ENCODE results near the gene CD300LF.

Gene CD300LF

GRCh38 chr17:74740173-74740572, 27.4 kb upstream of the CD300LF start:
- H2AFZ ChIP-seq (ENCODE audit: low read depth, low read length, severe bottlenecking) = no peak overlapping the region
- no peaks in the 10 kb centered on the region for H3K27me3 ChIP-seq (ENCODE audit: low read length)
- H4K20me1 ChIP-seq (ENCODE audit: low read depth, low read length) = no peaks in the 10 kb centered on the region
- H3K4me3 ChIP-seq (ENCODE audit: insufficient read depth, low read length, poor library complexity, severe bottlenecking) = no peak overlapping the region
- H3K9me2 ChIP-seq (replicated peaks; ENCODE audit: insufficient read depth, low read length) = no peaks in the 10 kb centered on the region
- no peaks in the 10 kb centered on the region for H3F3A ChIP-seq (ENCODE audit: insufficient read depth)
- no peak overlapping the region for H3K4me2 ChIP-seq (ENCODE audit: low read depth, low read length, poor library complexity, severe bottlenecking)
- H3K9me3 ChIP-seq (ENCODE audit: insufficient read depth, low read length) = no peaks in the 10 kb centered on the region
- H3K36me3 ChIP-seq (ENCODE audit: low read length) = no peaks in the 10 kb centered on the region
- H3K79me2 ChIP-seq (ENCODE audit: insufficient read depth, low read length) = no peaks in the 10 kb centered on the region
- H3K9ac ChIP-seq (ENCODE audit: low read length) = no peak overlapping the region
- no peak overlapping the region for H3K27ac ChIP-seq (ENCODE audit: low read depth, low read length)
- no peak for TF ChIP-seq CTCF (IDR thresholded peaks at IDR 0.05; ENCODE audit: insufficient read depth, low read length, poor library complexity, severe bottlenecking)
- TF ChIP-seq EZH2phosphoT487 (conservative IDR thresholded peaks at IDR 0.05; ENCODE audit: low read length) = no peak

GRCh38 chr17:74739227-74739831, 26.6 kb upstream of the CD300LF start:
- Histone ChIP-seq H2AFZ (ENCODE audit: low read depth, low read length, severe bottlenecking) (no peak overlapping the region), H3K4me3 (ENCODE audit: insufficient read depth, low read length, poor library complexity, severe bottlenecking) (no peak overlapping the region), H3K36me3 (ENCODE audit: low read length) (no peaks in the 10 kb centered on the region), H3F3A (ENCODE audit: insufficient read depth) (no peaks in the 10 kb centered on the region), H3K9me3 (ENCODE audit: insufficient read depth, low read length) (no peaks in the 10 kb centered on the region), H3K27ac (ENCODE audit: low read depth, low read length) (no peak overlapping the region), H3K4me2 (ENCODE audit: low read depth, low read length, poor library complexity, severe bottlenecking) (no peak overlapping the region), H3K79me2 (ENCODE audit: insufficient read depth, low read length) (no peaks in the 10 kb centered on the region), H3K27me3 (ENCODE audit: low read length) (no peaks in the 10 kb centered on the region), H3K9ac (ENCODE audit: low read length) (no peak overlapping the region), H3K9me2 (replicated peaks; ENCODE audit: insufficient read depth, low read length) (no peaks in the 10 kb centered on the region), H4K20me1 (ENCODE audit: low read depth, low read length) (no peaks in the 10 kb centered on the region)
- TF ChIP-seq EZH2phosphoT487 (conservative IDR thresholded peaks at IDR 0.05; ENCODE audit: low read length) = no peak
- no peak for TF ChIP-seq CTCF (IDR thresholded peaks at IDR 0.05; ENCODE audit: insufficient read depth, low read length, poor library complexity, severe bottlenecking)

GRCh38 chr17:74738051-74738996, 25.6 kb upstream of the CD300LF start:
- peak overlapping the region; percentile 8 for H3K4me2 ChIP-seq (ENCODE audit: low read depth, low read length, poor library complexity, severe bottlenecking)
- H3F3A ChIP-seq (ENCODE audit: insufficient read depth) = no peaks in the 10 kb centered on the region
- no peak overlapping the region for H3K27ac ChIP-seq (ENCODE audit: low read depth, low read length)
- no peak overlapping the region for H3K9ac ChIP-seq (ENCODE audit: low read length)
- no peak overlapping the region for H2AFZ ChIP-seq (ENCODE audit: low read depth, low read length, severe bottlenecking)
- no peaks in the 10 kb centered on the region for H3K79me2 ChIP-seq (ENCODE audit: insufficient read depth, low read length)
- TF ChIP-seq CTCF (IDR thresholded peaks at IDR 0.05; ENCODE audit: insufficient read depth, low read length, poor library complexity, severe bottlenecking) (no peak), EZH2phosphoT487 (conservative IDR thresholded peaks at IDR 0.05; ENCODE audit: low read length) (no peak)
- H3K9me2 ChIP-seq (replicated peaks; ENCODE audit: insufficient read depth, low read length) = no peaks in the 10 kb centered on the region
- H3K27me3 ChIP-seq (ENCODE audit: low read length) = no peaks in the 10 kb centered on the region
- no peaks in the 10 kb centered on the region for H3K9me3 ChIP-seq (ENCODE audit: insufficient read depth, low read length)
- H3K36me3 ChIP-seq (ENCODE audit: low read length) = no peaks in the 10 kb centered on the region
- no peak overlapping the region for H3K4me3 ChIP-seq (ENCODE audit: insufficient read depth, low read length, poor library complexity, severe bottlenecking)
- H4K20me1 ChIP-seq (ENCODE audit: low read depth, low read length) = no peaks in the 10 kb centered on the region

All from SU-DHL-6 (cell line).